K562 (cell line): Measurements from ENCODE around the gene MBP. TPM values are rescaled to one million over a fixed set of nuclear protein-coding genes. Genes with fewer than 3 reads are reported as not detected.

Source experiments
- ATAC-seq: fragments of 200-7000 bp; cut with Tn5 transposase; 3 replicates; pipeline ENCODE4 v1.9.1; 2020; ENCODE audit warnings: moderate library complexity
- BruUV-seq: library from RNA; stranded (reverse); fragments of 400-500 nt; replicated peaks from 2 replicates; lab custom pipeline; 2021; lab: Mats Ljungman, UMichigan
- CTCF ChIA-PET: fragments of 300-600 bp; formaldehyde crosslinking; extraction: SDS; loops from one replicate; lab custom pipeline; 2021; ENCODE audit warnings: low intra/inter-chr PET ratio; lab: Yijun Ruan, JAX
- POLR2A ChIA-PET: fragments of 300-600, 350-650 bp; sonication (Branson Sonifier 250); formaldehyde crosslinking; extraction: SDS; loops from one replicate; lab custom pipeline; 2021; ENCODE audit warnings: antibody characterized with exemption, inconsistent platforms; lab: Yijun Ruan, JAX
- DNase-seq, 4 experiments: peaks; one replicate each; pipeline versions ENCODE4 v3.0.0 to v3.0.0-alpha.2; 2011 to 2018; ENCODE audit warnings: low spot score in 3 of 4, mixed read lengths in 3 of 4; ENCODE audit errors: extremely low read depth in 1 of 4
- FAIRE-seq: peaks from 2 replicates; lab custom pipeline; 2011; peaks lifted over from hg19 to GRCh38; lab: Jason Lieb, UNC
- H2AFZ ChIP-seq: 2 replicates; pipeline ENCODE4 v1.6.0; 2011; ENCODE audit warnings: low read depth, low read length, control low read depth, inconsistent platforms
- H3K27ac ChIP-seq: fragments of 200-600 bp; 3 replicates; pipeline ENCODE4 v1.8.0; 2011; ENCODE audit warnings: low read depth, mild to moderate bottlenecking, control low read depth, inconsistent platforms, low read length, moderate library complexity, mixed read lengths; ENCODE audit errors: extremely low read depth
- H3K27me3 ChIP-seq, 2 experiments: fragments of 300-600 bp in 1 of 2; 2 replicates in 1 of 2; 3 replicates in 1 of 2; pipeline versions ENCODE4 v1.6.0 to v1.8.0; 2011; ENCODE audit warnings: inconsistent platforms in 2 of 2, low read length in 2 of 2, mild to moderate bottlenecking in 1 of 2, mixed read lengths in 1 of 2, moderate library complexity in 1 of 2; ENCODE audit not compliant: control insufficient read depth in 2 of 2, insufficient read depth in 2 of 2
- H3K36me3 ChIP-seq: fragments of 300-600 bp; 3 replicates; pipeline ENCODE4 v1.8.0; 2011; ENCODE audit warnings: mild to moderate bottlenecking, low read length, inconsistent platforms; ENCODE audit not compliant: control insufficient read depth, insufficient read depth
- H3K4me1 ChIP-seq, 2 experiments: fragments of 200-600 bp in 1 of 2; replicated peaks in 1 of 2; 2 replicates in 1 of 2; 3 replicates in 1 of 2; pipeline versions ENCODE4 v1.5.1 to v1.8.0; 2011; ENCODE audit warnings: inconsistent platforms in 2 of 2, low read length in 2 of 2, mild to moderate bottlenecking in 1 of 2, mixed read lengths in 1 of 2, moderate library complexity in 1 of 2; ENCODE audit not compliant: control insufficient read depth in 2 of 2, insufficient read depth in 2 of 2
- H3K4me2 ChIP-seq: 2 replicates; pipeline ENCODE4 v1.6.1; 2011; ENCODE audit warnings: low read length, control low read depth, inconsistent platforms, mixed read lengths; ENCODE audit not compliant: insufficient read depth
- H3K4me3 ChIP-seq: fragments of 200-600 bp; sonication (generic), shearing (Covaris generic); 2 replicates; pipeline ENCODE4 v1.5.1; 2016; ENCODE audit warnings: control low read depth, inconsistent platforms
- H3K79me2 ChIP-seq: fragments of 200-600 bp; 3 replicates; pipeline ENCODE4 v1.8.0; 2011; ENCODE audit warnings: low read length, inconsistent platforms; ENCODE audit not compliant: control insufficient read depth, insufficient read depth
- H3K9ac ChIP-seq, 2 experiments: 2 replicates each; pipeline versions ENCODE4 v1.6.0 to v1.6.1; 2011; ENCODE audit warnings: low read depth in 2 of 2, low read length in 2 of 2, control low read depth in 1 of 2, inconsistent platforms in 1 of 2, mild to moderate bottlenecking in 1 of 2, mixed read lengths in 1 of 2; ENCODE audit not compliant: insufficient read depth in 1 of 2
- H3K9me1 ChIP-seq: one replicate; pipeline ENCODE4 v1.6.0; 2011; ENCODE audit warnings: inconsistent platforms, mild to moderate bottlenecking, low read length, moderate library complexity; ENCODE audit not compliant: control insufficient read depth, insufficient read depth
- H3K9me3 ChIP-seq: replicated peaks from 2 replicates; pipeline ENCODE4 v1.5.1; 2011; ENCODE audit warnings: low read depth, low read length, inconsistent platforms; ENCODE audit not compliant: control insufficient read depth, insufficient read depth
- H4K20me1 ChIP-seq: replicated peaks from 2 replicates; pipeline ENCODE4 v1.6.1; 2011; ENCODE audit warnings: low read length, inconsistent platforms, mixed read lengths; ENCODE audit not compliant: control insufficient read depth, insufficient read depth
- C11orf30 ChIP-seq: fragments of 450-650 bp; IDR thresholded peaks from 2 replicates; pipeline ENCODE4 v1.6.1; 2016; ENCODE audit warnings: low read depth, mild to moderate bottlenecking
- CBX3 ChIP-seq, 2 experiments: IDR thresholded peaks; 1 replicate in 1 of 2; 2 replicates in 1 of 2; pipeline ENCODE4 v1.6.1; 2012; ENCODE audit warnings: inconsistent platforms in 2 of 2, low read length in 2 of 2, borderline replicate concordance in 1 of 2, control low read depth in 1 of 2
- KAT8 ChIP-seq: fragments of 450-650 bp; IDR thresholded peaks from 2 replicates; pipeline ENCODE4 v1.6.1; 2016; ENCODE audit warnings: low read depth, mild to moderate bottlenecking
- NFE2L1 ChIP-seq: fragments of 450-650 bp; IDR thresholded peaks from 2 replicates; pipeline ENCODE4 v1.6.1; 2016; ENCODE audit warnings: missing genetic modification characterization, low read depth, mild to moderate bottlenecking, missing compliant biosample characterization, moderate library complexity, borderline replicate concordance
- SAFB ChIP-seq: fragments of 200-400 bp; formaldehyde crosslinking; IDR thresholded peaks from 2 replicates; pipeline ENCODE4 v1.6.1; 2017; ENCODE audit warnings: low read depth, low read length, borderline replicate concordance
- TAL1 ChIP-seq: fragments of 450-650 bp; IDR thresholded peaks from 2 replicates; pipeline ENCODE4 v1.6.1; 2016; ENCODE audit warnings: mild to moderate bottlenecking
- TCF7 ChIP-seq: sonication (generic); IDR thresholded peaks from 2 replicates; pipeline ENCODE4 v1.6.1; 2016; ENCODE audit warnings: antibody characterized with exemption, borderline replicate concordance
- TSC22D4 ChIP-seq: fragments of 450-650 bp; IDR thresholded peaks from 2 replicates; pipeline ENCODE4 v1.6.1; 2016; ENCODE audit warnings: missing genetic modification characterization, missing biosample characterization, control low read depth
- XRCC4 ChIP-seq: IDR thresholded peaks from one replicate; pipeline ENCODE4 v1.6.1; 2011; ENCODE audit not compliant: insufficient read depth, insufficient read length; ENCODE audit errors: extremely low read depth
- ZNF398 ChIP-seq: fragments of 250-450 bp; sonication (Bioruptor Pico); IDR thresholded peaks from 2 replicates; pipeline ENCODE4 v1.8.0; 2021; ENCODE audit warnings: moderate library complexity, mild to moderate bottlenecking, inconsistent platforms
- ZNF408 ChIP-seq: fragments of 250-450 bp; sonication (Bioruptor Pico); IDR thresholded peaks from 2 replicates; pipeline ENCODE4 v1.4.0; 2020; ENCODE audit warnings: low read depth, mild to moderate bottlenecking, moderate library complexity
- ZNF444 ChIP-seq: fragments of 250-450 bp; sonication (Bioruptor Pico); IDR thresholded peaks from 2 replicates; pipeline ENCODE4 v1.4.0; 2020; ENCODE audit warnings: mild to moderate bottlenecking, moderate library complexity
- WGBS: fragments of 100-300 bp; shearing (Covaris generic); methylation state at CpG from one replicate; pipeline ENCODE4 v1.1.6; 2016; ENCODE audit warnings: low coverage, mixed read lengths; ENCODE audit not compliant: insufficient coverage; ENCODE audit errors: missing lambda C conversion rate; 5-methylcytosine and 5-hydroxymethylcytosine counted together
- in situ Hi-C: fragments of 300-500 bp; cut with MboI; formaldehyde crosslinking; loops from 4 replicates; pipeline ENCODE4 v1.15.0; 2018; ENCODE audit warnings: inconsistent platforms, mixed read lengths
- intact Hi-C: fragments of 100-400 bp; cut with micrococcal nuclease; formaldehyde crosslinking; loops from 2 replicates; pipeline ENCODE4 v1.14.2; 2022
- polyA plus RNA-seq, 8 experiments: library from polyadenylated mRNA; depleted of rRNA in 4 of 8; stranded (reverse) in 5 of 8; unstranded in 3 of 8; fragments of >200 nt; fragmentation: Nextera tagmentation in 2 of 8; fragmentation: Illumina TruSeq in 1 of 8; extraction: Ambion mirVana in 2 of 8; extraction: Trizol in 1 of 8; gene quantifications; 2 replicates each; pipeline versions ENCODE4 v1.2.1 to v1.2.3, GENCODE V29; 2011 to 2014; ENCODE audit warnings: inconsistent platforms in 1 of 8, missing spikeins in 1 of 8
- total RNA-seq, 7 experiments: library from RNA; depleted of rRNA in 6 of 7; stranded (reverse); fragments of >200 nt in 6 of 7; fragmentation: Illumina TruSeq in 2 of 7; extraction: Trizol in 2 of 7; gene quantifications; 2 replicates each; pipeline versions ENCODE4 v1.2.1 to v1.2.3, GENCODE V29; 2011 to 2021; ENCODE audit warnings: low replicate concordance in 1 of 7

Gene MBP
- total and polyA plus RNA-seq, 9 of the 15 experiments (the other 6 are each of a cell fraction or from before 2014, with no cell fraction given), result 0.09 TPM; not detected in 8

- Histone ChIP-seq H4K20me1 (no peaks in the 10 kb centered on the region), H3K36me3 (no peaks in the 10 kb centered on the region), H3K9ac (no peak overlapping the region), H3K79me2 (no peaks in the 10 kb centered on the region), H3K27me3 (no peaks in the 10 kb centered on the region), H3K9me1 (no peaks in the 10 kb centered on the region), H3K4me1 (no peaks in the 10 kb centered on the region; a peak in 1 of 5 replicates), H3K27ac (no peak overlapping the region), H3K4me3 (no peak overlapping the region), H2AFZ (no peak overlapping the region), H3K9me3 (no peaks in the 10 kb centered on the region), H3K4me2 (no peak overlapping the region)
- no TSS peak for BruUV-seq
- in situ Hi-C loops (no loop called here), intact Hi-C loops (no loop called here)
- TF ChIP-seq ZNF444 (CRISPR knock-in tag) (no peak), SAFB (no peak), XRCC4 (no peak), ZNF398 (CRISPR knock-in tag) (no peak), C11orf30 (no peak), ZNF408 (no peak), TSC22D4 (tag) (no peak), NFE2L1 (tag) (no peak), KAT8 (no peak), CBX3 (IDR thresholded peaks at IDR 0.05; ENCODE audit: borderline replicate concordance in 1 of 2, low read length in 2 of 2) (no peak), TCF7 (no peak), TAL1 (no peak)
- DNase-seq (no peak), ATAC-seq (no peak), FAIRE-seq (no peak)
- ChIA-PET CTCF (no interaction called here), POLR2A (no interaction called here)
- WGBS, result 71% methylated on average over 3 of the region's 6 CpGs
Measured at GRCh38 chr18:76972241-76972640, 160.3 kb downstream of the MBP start.
